Right atrium auricular region (tissue), 2 donors: Measurements from ENCODE around the gene CD2AP. TPM values are rescaled to one million over a fixed set of nuclear protein-coding genes. Genes with fewer than 3 reads are reported as not detected.
A peak's percentile ranks its signal among the peaks of the same experiment; 100 is the strongest.
"Not testable (repeated sequence)": the region's sequence is repeated elsewhere in the genome, so short reads cannot be mapped to it uniquely, and the experiment has no call there.

Experiments
- DNase-seq: peaks from one replicate; pipeline ENCODE4 v3.0.0-alpha.2; 2019; ENCODE audit warnings: low spot score
- H3K27ac ChIP-seq, 2 donors: fragments of 200-600 bp; sonication (generic); 1 replicate in 1 of 2; 2 replicates in 1 of 2; pipeline ENCODE4 v1.5.1; 2016 to 2019
- H3K27me3 ChIP-seq, 2 donors: fragments of 200-600 bp; sonication (generic); one replicate each; pipeline versions ENCODE4 v1.5.1 to v1.6.0; 2017 to 2019
- H3K36me3 ChIP-seq: fragments of 200-600 bp; sonication (generic); one replicate; pipeline ENCODE4 v1.5.1; 2016
- H3K4me1 ChIP-seq, 2 donors: fragments of 200-600 bp; sonication (generic); one replicate each; pipeline versions ENCODE4 v1.5.1 to v1.6.0; 2017 to 2019
- H3K4me3 ChIP-seq, 2 donors: fragments of 200-600 bp; sonication (generic); 1 replicate in 1 of 2; 2 replicates in 1 of 2; pipeline ENCODE4 v1.5.1; 2017 to 2019; ENCODE audit warnings: mild to moderate bottlenecking in 1 of 2, moderate library complexity in 1 of 2
- H3K9me3 ChIP-seq, 2 donors: fragments of 200-600 bp; sonication (generic); one replicate each; pipeline ENCODE4 v1.5.1; 2019
- total RNA-seq, 2 donors: library from RNA; depleted of rRNA; stranded (reverse); fragments of >200 nt; gene quantifications; one replicate each; pipeline ENCODE4 v1.1.0, GENCODE V29; 2016
- TF ChIP-seq, protein P1 (sequence below), 2 donors: fragments of 200-600 bp; sonication (generic); IDR thresholded peaks; one replicate each; pipeline ENCODE4 v1.5.1; 2019; ENCODE audit warnings: antibody characterized with exemption in 2 of 2

CD2AP gene
- total RNA-seq, 2 donors from 2014 or later: 9.8 to 10.8 TPM

- H3K36me3 ChIP-seq: no peaks in the 10 kb centered on the region
- DNase-seq: no peak
Observed at GRCh38 chr6:47478233-47479139, 897 bp downstream of the CD2AP start.

DNA sequence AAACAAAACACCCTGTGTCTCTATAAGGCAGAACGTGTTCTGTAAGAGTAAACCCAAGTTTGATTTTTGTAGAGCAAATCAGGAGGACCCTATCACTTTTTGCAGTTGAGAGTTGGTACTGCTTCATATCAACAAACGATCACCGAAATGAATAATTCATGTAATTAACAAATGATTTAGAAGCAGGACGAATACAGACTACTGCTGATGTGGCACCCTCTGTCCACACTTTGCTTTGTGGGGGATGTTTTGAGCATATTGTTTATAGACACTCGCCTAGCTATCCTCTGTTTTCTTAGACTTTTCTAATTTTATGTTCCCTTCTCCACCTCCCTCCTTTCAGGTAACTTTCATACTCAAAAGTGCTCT is 1.5 kb downstream of the CD2AP start:
- no peak for DNase-seq
- TF ChIP-seq, protein P1, sequence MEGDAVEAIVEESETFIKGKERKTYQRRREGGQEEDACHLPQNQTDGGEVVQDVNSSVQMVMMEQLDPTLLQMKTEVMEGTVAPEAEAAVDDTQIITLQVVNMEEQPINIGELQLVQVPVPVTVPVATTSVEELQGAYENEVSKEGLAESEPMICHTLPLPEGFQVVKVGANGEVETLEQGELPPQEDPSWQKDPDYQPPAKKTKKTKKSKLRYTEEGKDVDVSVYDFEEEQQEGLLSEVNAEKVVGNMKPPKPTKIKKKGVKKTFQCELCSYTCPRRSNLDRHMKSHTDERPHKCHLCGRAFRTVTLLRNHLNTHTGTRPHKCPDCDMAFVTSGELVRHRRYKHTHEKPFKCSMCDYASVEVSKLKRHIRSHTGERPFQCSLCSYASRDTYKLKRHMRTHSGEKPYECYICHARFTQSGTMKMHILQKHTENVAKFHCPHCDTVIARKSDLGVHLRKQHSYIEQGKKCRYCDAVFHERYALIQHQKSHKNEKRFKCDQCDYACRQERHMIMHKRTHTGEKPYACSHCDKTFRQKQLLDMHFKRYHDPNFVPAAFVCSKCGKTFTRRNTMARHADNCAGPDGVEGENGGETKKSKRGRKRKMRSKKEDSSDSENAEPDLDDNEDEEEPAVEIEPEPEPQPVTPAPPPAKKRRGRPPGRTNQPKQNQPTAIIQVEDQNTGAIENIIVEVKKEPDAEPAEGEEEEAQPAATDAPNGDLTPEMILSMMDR (IDR thresholded peaks at IDR 0.05): no peak
- Histone ChIP-seq H3K27ac (peak overlapping the region; percentile 98 to 99), H3K9me3 (no peaks in the 10 kb centered on the region), H3K4me3 (peak overlapping the region; percentile 93 to 98), H3K36me3 (no peaks in the 10 kb centered on the region), H3K4me1 (peaks cover 0 to 27% of the 10 kb centered on the region in 2 donors), H3K27me3 (no peaks in the 10 kb centered on the region)

More at GRCh38 chr6:47478233-47479139, 897 bp downstream of the CD2AP start:
- Histone ChIP-seq H3K4me1 (peaks cover 0 to 24% of the 10 kb centered on the region in 2 donors), H3K9me3 (no peaks in the 10 kb centered on the region), H3K4me3 (peak overlapping the region; percentile 93 to 98), H3K27ac (peak overlapping the region; percentile 98 to 99), H3K27me3 (no peaks in the 10 kb centered on the region)
- TF ChIP-seq, protein P1 (IDR thresholded peaks at IDR 0.05): no peak

DNA sequence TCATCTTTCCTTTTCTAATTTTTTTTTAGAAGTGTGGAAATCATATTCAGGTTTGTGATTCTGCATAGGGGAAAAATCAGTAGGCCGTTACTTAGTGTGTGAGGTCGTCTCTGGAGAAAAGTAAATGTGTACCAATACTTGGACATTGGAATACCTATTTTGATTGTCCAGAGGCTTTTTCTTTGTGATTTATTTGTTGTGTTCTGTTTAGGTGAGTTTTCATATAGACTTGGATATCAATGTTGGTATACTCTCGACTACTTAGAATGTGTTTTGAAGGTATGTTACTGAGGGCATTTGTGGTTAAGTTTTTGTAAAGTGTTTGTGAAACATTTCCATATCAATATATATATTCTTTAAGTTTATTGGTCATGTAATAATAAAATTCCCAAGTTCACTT is 2.3 kb downstream of the CD2AP start:
- H3K27me3 ChIP-seq: no peaks in the 10 kb centered on the region
- TF ChIP-seq, protein P1 (IDR thresholded peaks at IDR 0.05): no peak
- peaks cover 0 to 31% of the 10 kb centered on the region in 2 donors for H3K4me1 ChIP-seq
- H3K36me3 ChIP-seq: no peaks in the 10 kb centered on the region
- H3K27ac ChIP-seq: no peak overlapping the region
- H3K4me3 ChIP-seq: peak overlapping the region in 1 of 2 donors; percentile 93
- H3K9me3 ChIP-seq: no peaks in the 10 kb centered on the region
- no peak for DNase-seq

GRCh38 chr6:47481213-47481612 is 3.6 kb downstream of the CD2AP start:
- not testable (repeated sequence) for DNase-seq, H3K4me3 ChIP-seq, H3K36me3 ChIP-seq, H3K27ac ChIP-seq, H3K9me3 ChIP-seq, H3K27me3 ChIP-seq
- peaks cover 0 to 31% of the 10 kb centered on the region in 2 donors for H3K4me1 ChIP-seq

- H3K27ac ChIP-seq: no peak overlapping the region
- no peaks in the 10 kb centered on the region for H3K9me3 ChIP-seq
- TF ChIP-seq, protein P1 (IDR thresholded peaks at IDR 0.05): no peak
- H3K27me3 ChIP-seq: no peaks in the 10 kb centered on the region
- peaks cover 0 to 27% of the 10 kb centered on the region in 2 donors for H3K4me1 ChIP-seq
- no peak for DNase-seq
- H3K4me3 ChIP-seq: no peak overlapping the region
- no peaks in the 10 kb centered on the region for H3K36me3 ChIP-seq
Observed at GRCh38 chr6:47481806-47482205, 4.2 kb downstream of the CD2AP start.

GRCh38 chr6:47483516-47483852 is 5.9 kb downstream of the CD2AP start:
- no peak for DNase-seq
- no peak overlapping the region for H3K27ac ChIP-seq
- peaks cover 0 to 24% of the 10 kb centered on the region in 2 donors for H3K4me1 ChIP-seq
- no peak overlapping the region for H3K4me3 ChIP-seq
- no peaks in the 10 kb centered on the region for H3K9me3 ChIP-seq
- H3K27me3 ChIP-seq: no peaks in the 10 kb centered on the region
- TF ChIP-seq, protein P1 (IDR thresholded peaks at IDR 0.05): no peak
- H3K36me3 ChIP-seq: no peaks in the 10 kb centered on the region
